RWPE2 (cell line): Measurements from ENCODE around the gene F2R.
A peak's percentile ranks its signal among the peaks of the same experiment; 100 is the strongest.

Experiments used
- ATAC-seq: fragments of 200-7000 bp; cut with Tn5 transposase; 3 replicates; pipeline ENCODE4 v1.9.1; 2021; ENCODE audit warnings: low read depth
- DNase-seq: peaks from one replicate; pipeline ENCODE4 v3.0.0-alpha.2; 2020; ENCODE audit warnings: low spot score
- H3K27ac ChIP-seq: fragments of 450-650 bp; 2 replicates; pipeline ENCODE4 v1.5.1; 2017; ENCODE audit warnings: mild to moderate bottlenecking; ENCODE audit not compliant: poor library complexity, severe bottlenecking
- H3K27me3 ChIP-seq: fragments of 250-450 bp; sonication (Bioruptor Pico); 2 replicates; pipeline ENCODE4 v1.5.1; 2021; ENCODE audit warnings: mild to moderate bottlenecking, moderate library complexity; ENCODE audit not compliant: insufficient read depth, poor library complexity, severe bottlenecking
- H3K36me3 ChIP-seq: fragments of 250-450 bp; sonication (Bioruptor Pico); 2 replicates; pipeline ENCODE4 v1.5.1; 2020; ENCODE audit warnings: low read depth, mild to moderate bottlenecking, moderate library complexity
- H3K4me1 ChIP-seq: fragments of 250-450 bp; sonication (Bioruptor Pico); 2 replicates; pipeline ENCODE4 v1.5.1; 2021; ENCODE audit warnings: mild to moderate bottlenecking, moderate library complexity; ENCODE audit not compliant: insufficient read depth, poor library complexity, severe bottlenecking
- H3K4me3 ChIP-seq: fragments of 250-450 bp; sonication (Bioruptor Pico); 2 replicates; pipeline ENCODE4 v1.5.1; 2021; ENCODE audit warnings: mild to moderate bottlenecking, moderate library complexity; ENCODE audit not compliant: severe bottlenecking
- H3K9me3 ChIP-seq: fragments of 250-450 bp; sonication (Bioruptor Pico); 2 replicates; pipeline ENCODE4 v1.5.1; 2021; ENCODE audit warnings: mild to moderate bottlenecking, moderate library complexity; ENCODE audit not compliant: severe bottlenecking
- CTCF ChIP-seq: fragments of 450-650 bp; IDR thresholded peaks from one replicate; pipeline ENCODE4 v1.5.1; 2017; ENCODE audit warnings: mild to moderate bottlenecking, moderate library complexity; ENCODE audit not compliant: poor library complexity, severe bottlenecking

F2R gene

GRCh38 chr5:76715736-76716455 lies at the start of gene F2R:
TSS of gene F2R (plus strand) at chr5:76716126. CDS start at chr5:76716308, 182 bp downstream.
- H3K36me3 ChIP-seq, result no peaks in the 10 kb centered on the region
- ATAC-seq (peak; percentile 73), DNase-seq (no peak)
- H3K9me3 ChIP-seq, result no peaks in the 10 kb centered on the region
- H3K4me3 ChIP-seq, result peak within 1 kb of the TSS; percentile 86
- TF ChIP-seq CTCF, result peak; percentile 87
- peaks cover 15% of the 10 kb centered on the region for H3K4me1 ChIP-seq
- no peaks in the 10 kb centered on the region for H3K27me3 ChIP-seq
- H3K27ac ChIP-seq, result peak within 1 kb of the TSS; percentile 51

GRCh38 chr5:76667495-76667894 lies 48.4 kb upstream of the F2R start:
- H3K36me3 ChIP-seq, result no peaks in the 10 kb centered on the region
- TF ChIP-seq CTCF, result no peak
- DNase-seq, result no peak
- H3K27ac ChIP-seq, result no peak overlapping the region
- H3K27me3 ChIP-seq, result no peaks in the 10 kb centered on the region
- H3K9me3 ChIP-seq, result no peaks in the 10 kb centered on the region
- H3K4me3 ChIP-seq, result no peak overlapping the region
- H3K4me1 ChIP-seq, result no peaks in the 10 kb centered on the region
- ATAC-seq, result no peak

GRCh38 chr5:76669245-76669644 lies 46.7 kb upstream of the F2R start:
- Histone ChIP-seq H3K9me3 (no peaks in the 10 kb centered on the region), H3K27ac (no peak overlapping the region), H3K4me1 (no peaks in the 10 kb centered on the region), H3K27me3 (no peaks in the 10 kb centered on the region), H3K36me3 (no peaks in the 10 kb centered on the region), H3K4me3 (no peak overlapping the region)
- no peak for TF ChIP-seq CTCF
- DNase-seq (no peak), ATAC-seq (peak; percentile 14; the same call in 1 of the 3 replicates)

- H3K27ac ChIP-seq, result no peak overlapping the region
- no peaks in the 10 kb centered on the region for H3K4me1 ChIP-seq
- H3K4me3 ChIP-seq, result no peak overlapping the region
- no peak for DNase-seq
- H3K9me3 ChIP-seq, result no peaks in the 10 kb centered on the region
- H3K36me3 ChIP-seq, result no peaks in the 10 kb centered on the region
- no peaks in the 10 kb centered on the region for H3K27me3 ChIP-seq
- no peak for ATAC-seq
- no peak for TF ChIP-seq CTCF
These were observed 45.4 kb upstream of the F2R start for GRCh38 chr5:76670508-76670907.

- ATAC-seq (no peak; the same call in 2 of the 3 replicates), DNase-seq (no peak)
- Histone ChIP-seq H3K4me3 (no peak overlapping the region), H3K9me3 (no peaks in the 10 kb centered on the region), H3K4me1 (no peaks in the 10 kb centered on the region), H3K27ac (no peak overlapping the region), H3K36me3 (no peaks in the 10 kb centered on the region), H3K27me3 (no peaks in the 10 kb centered on the region)
- no peak for TF ChIP-seq CTCF
These were observed 43.7 kb upstream of the F2R start for GRCh38 chr5:76672242-76672641.
